ENCODE data around the gene DDIT3.
"Not testable (repeated sequence)": the region's sequence is repeated elsewhere in the genome, so short reads cannot be mapped to it uniquely, and the experiment has no call there.

Gene DDIT3

DNA sequence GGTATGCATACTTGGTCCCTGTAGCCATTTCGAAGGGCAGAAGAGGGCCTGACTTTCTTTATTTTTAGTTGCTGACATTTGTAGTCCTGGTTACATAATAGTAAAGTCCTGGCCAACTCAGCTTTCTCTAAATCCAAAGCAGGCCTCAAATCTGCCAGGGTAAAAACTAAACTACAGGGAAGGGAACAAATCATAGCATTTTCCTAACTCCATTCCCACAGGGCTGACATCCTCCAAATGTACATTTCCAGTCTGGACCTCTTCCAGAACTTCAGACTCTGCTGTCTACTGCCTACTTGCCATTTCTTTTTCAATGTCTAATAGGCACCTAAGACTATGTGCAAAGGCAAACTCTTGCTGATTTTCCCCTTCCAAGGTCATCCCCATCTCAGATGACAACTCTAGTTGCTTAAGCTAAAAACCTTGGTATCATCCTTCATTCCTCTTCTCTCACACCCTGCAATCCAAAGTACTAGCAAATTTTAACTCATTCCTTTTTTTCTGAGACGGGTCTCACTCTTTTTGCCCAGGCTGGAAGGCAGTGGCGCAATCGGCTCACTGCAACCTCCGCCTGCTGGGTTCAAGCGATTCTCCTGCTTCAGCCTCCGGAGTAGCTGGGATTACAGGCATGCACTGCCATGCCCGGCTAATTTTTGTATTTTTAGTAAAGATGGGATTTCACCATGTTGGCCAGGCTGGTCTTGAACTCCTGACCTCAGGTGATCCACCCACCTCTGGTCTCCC, 2.0 kb downstream of the DDIT3 start:
- Histone ChIP-seq H3K9me2 (replicated peaks; ENCODE audit: control insufficient read depth, low read length) (no peaks in the 10 kb centered on the region), H3K27me3 (ENCODE audit: control insufficient read depth, low read length) (no peaks in the 10 kb centered on the region), H3K4me2 (ENCODE audit: low read length) (peak overlapping the region; percentile 91), H3K79me2 (ENCODE audit: control insufficient read depth, low read length) (peaks cover 40% of the 10 kb centered on the region), H4K20me1 (ENCODE audit: control insufficient read depth, insufficient read depth, low read depth, low read length) (peaks cover 8% of the 10 kb centered on the region), H3K4me1 (ENCODE audit: control insufficient read depth, low read length) (peaks cover 40% of the 10 kb centered on the region), H3K9me3 (ENCODE audit: control insufficient read depth, insufficient read depth, low read length) (no peaks in the 10 kb centered on the region), H3F3A (ENCODE audit: control insufficient read depth, insufficient read depth) (peaks cover 41% of the 10 kb centered on the region), H3K27ac (ENCODE audit: low read depth, low read length) (no peak overlapping the region), H3K4me3 (ENCODE audit: low read length) (peak overlapping the region; percentile 95), H3K36me3 (ENCODE audit: control insufficient read depth, low read length) (peaks cover 69% of the 10 kb centered on the region)
- TF ChIP-seq, protein P1, sequence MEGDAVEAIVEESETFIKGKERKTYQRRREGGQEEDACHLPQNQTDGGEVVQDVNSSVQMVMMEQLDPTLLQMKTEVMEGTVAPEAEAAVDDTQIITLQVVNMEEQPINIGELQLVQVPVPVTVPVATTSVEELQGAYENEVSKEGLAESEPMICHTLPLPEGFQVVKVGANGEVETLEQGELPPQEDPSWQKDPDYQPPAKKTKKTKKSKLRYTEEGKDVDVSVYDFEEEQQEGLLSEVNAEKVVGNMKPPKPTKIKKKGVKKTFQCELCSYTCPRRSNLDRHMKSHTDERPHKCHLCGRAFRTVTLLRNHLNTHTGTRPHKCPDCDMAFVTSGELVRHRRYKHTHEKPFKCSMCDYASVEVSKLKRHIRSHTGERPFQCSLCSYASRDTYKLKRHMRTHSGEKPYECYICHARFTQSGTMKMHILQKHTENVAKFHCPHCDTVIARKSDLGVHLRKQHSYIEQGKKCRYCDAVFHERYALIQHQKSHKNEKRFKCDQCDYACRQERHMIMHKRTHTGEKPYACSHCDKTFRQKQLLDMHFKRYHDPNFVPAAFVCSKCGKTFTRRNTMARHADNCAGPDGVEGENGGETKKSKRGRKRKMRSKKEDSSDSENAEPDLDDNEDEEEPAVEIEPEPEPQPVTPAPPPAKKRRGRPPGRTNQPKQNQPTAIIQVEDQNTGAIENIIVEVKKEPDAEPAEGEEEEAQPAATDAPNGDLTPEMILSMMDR (IDR thresholded peaks at IDR 0.05; ENCODE audit: low read depth, low read length, poor library complexity, severe bottlenecking), result no peak
- TF ChIP-seq EZH2phosphoT487 (IDR thresholded peaks at IDR 0.05; ENCODE audit: borderline replicate concordance, low read length), result no peak

- Histone ChIP-seq H3K4me2 (ENCODE audit: low read length) (peak overlapping the region; percentile 91; the same call in 1 of the 2 replicates), H3F3A (ENCODE audit: control insufficient read depth, insufficient read depth) (peaks cover 45% of the 10 kb centered on the region), H3K36me3 (ENCODE audit: control insufficient read depth, low read length) (peaks cover 73% of the 10 kb centered on the region), H3K79me2 (ENCODE audit: control insufficient read depth, low read length) (peaks cover 36% of the 10 kb centered on the region), H3K4me1 (ENCODE audit: control insufficient read depth, low read length) (peaks cover 40% of the 10 kb centered on the region)
- not testable (repeated sequence) for H4K20me1 ChIP-seq (ENCODE audit: control insufficient read depth, insufficient read depth, low read depth, low read length); H3K9me2 ChIP-seq (replicated peaks; ENCODE audit: control insufficient read depth, low read length); H3K9me3 ChIP-seq (ENCODE audit: control insufficient read depth, insufficient read depth, low read length); H3K27me3 ChIP-seq (ENCODE audit: control insufficient read depth, low read length); H3K27ac ChIP-seq (ENCODE audit: low read depth, low read length); H3K4me3 ChIP-seq (ENCODE audit: low read length)
Measured at GRCh38 chr12:57517718-57518117, 2.6 kb downstream of the DDIT3 start.

GRCh38 chr12:57517187-57517586, 3.1 kb downstream of the DDIT3 start:
- H3K4me1 ChIP-seq (ENCODE audit: control insufficient read depth, low read length), result peaks cover 38% of the 10 kb centered on the region
- H3K4me3 ChIP-seq (ENCODE audit: low read length), result no peak overlapping the region
- H3F3A ChIP-seq (ENCODE audit: control insufficient read depth, insufficient read depth), result peaks cover 48% of the 10 kb centered on the region
- no peak overlapping the region for H3K27ac ChIP-seq (ENCODE audit: low read depth, low read length)
- H3K27me3 ChIP-seq (ENCODE audit: control insufficient read depth, low read length), result no peaks in the 10 kb centered on the region
- H3K9me3 ChIP-seq (ENCODE audit: control insufficient read depth, insufficient read depth, low read length), result no peaks in the 10 kb centered on the region
- H3K9me2 ChIP-seq (replicated peaks; ENCODE audit: control insufficient read depth, low read length), result no peaks in the 10 kb centered on the region
- peaks cover 78% of the 10 kb centered on the region for H3K36me3 ChIP-seq (ENCODE audit: control insufficient read depth, low read length)
- no peak overlapping the region for H3K4me2 ChIP-seq (ENCODE audit: low read length)
- TF ChIP-seq, protein P1 (IDR thresholded peaks at IDR 0.05; ENCODE audit: low read depth, low read length, poor library complexity, severe bottlenecking), result no peak
- no peak for TF ChIP-seq EZH2phosphoT487 (IDR thresholded peaks at IDR 0.05; ENCODE audit: borderline replicate concordance, low read length)
- H4K20me1 ChIP-seq (ENCODE audit: control insufficient read depth, insufficient read depth, low read depth, low read length), result peaks cover 8% of the 10 kb centered on the region
- H3K79me2 ChIP-seq (ENCODE audit: control insufficient read depth, low read length), result peaks cover 36% of the 10 kb centered on the region

DNA sequence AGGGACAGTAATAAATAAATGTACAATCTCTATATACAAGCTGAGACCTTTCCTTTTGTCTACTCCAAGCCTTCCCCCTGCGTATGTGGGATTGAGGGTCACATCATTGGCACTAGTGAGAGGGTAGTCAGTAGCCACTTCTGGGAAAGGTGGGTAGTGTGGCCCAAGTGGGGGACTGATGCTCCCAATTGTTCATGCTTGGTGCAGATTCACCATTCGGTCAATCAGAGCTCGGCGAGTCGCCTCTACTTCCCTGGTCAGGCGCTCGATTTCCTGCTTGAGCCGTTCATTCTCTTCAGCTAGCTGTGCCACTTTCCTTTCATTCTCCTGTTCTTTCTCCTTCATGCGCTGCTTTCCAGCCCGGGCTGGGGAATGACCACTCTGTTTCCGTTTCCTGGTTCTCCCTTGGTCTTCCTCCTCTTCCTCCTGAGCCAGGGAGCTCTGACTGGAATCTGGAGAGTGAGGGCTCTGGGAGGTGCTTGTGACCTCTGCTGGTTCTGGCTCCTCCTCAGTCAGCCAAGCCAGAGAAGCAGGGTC, 3.6 kb downstream of the DDIT3 start:
- H3K9me3 ChIP-seq (ENCODE audit: control insufficient read depth, insufficient read depth, low read length), result no peaks in the 10 kb centered on the region
- H3K9me2 ChIP-seq (replicated peaks; ENCODE audit: control insufficient read depth, low read length), result no peaks in the 10 kb centered on the region
- H3K27me3 ChIP-seq (ENCODE audit: control insufficient read depth, low read length), result no peaks in the 10 kb centered on the region
- peaks cover 83% of the 10 kb centered on the region for H3K36me3 ChIP-seq (ENCODE audit: control insufficient read depth, low read length)
- peaks cover 45% of the 10 kb centered on the region for H3F3A ChIP-seq (ENCODE audit: control insufficient read depth, insufficient read depth)
- H4K20me1 ChIP-seq (ENCODE audit: control insufficient read depth, insufficient read depth, low read depth, low read length), result peaks cover 8% of the 10 kb centered on the region
- TF ChIP-seq, protein P1 (IDR thresholded peaks at IDR 0.05; ENCODE audit: low read depth, low read length, poor library complexity, severe bottlenecking), result no peak
- TF ChIP-seq EZH2phosphoT487 (IDR thresholded peaks at IDR 0.05; ENCODE audit: borderline replicate concordance, low read length), result no peak
- peaks cover 33% of the 10 kb centered on the region for H3K4me1 ChIP-seq (ENCODE audit: control insufficient read depth, low read length)
- no peak overlapping the region for H3K27ac ChIP-seq (ENCODE audit: low read depth, low read length)
- no peak overlapping the region for H3K4me3 ChIP-seq (ENCODE audit: low read length)
- peaks cover 36% of the 10 kb centered on the region for H3K79me2 ChIP-seq (ENCODE audit: control insufficient read depth, low read length)
- no peak overlapping the region for H3K4me2 ChIP-seq (ENCODE audit: low read length)

Measured in DOHH2 (cell line).